Cerebellar cortex (tissue), 1 donor: ENCODE data around the gene RHEB.
"Not testable (repeated sequence)": the region's sequence is repeated elsewhere in the genome, so short reads cannot be mapped to it uniquely, and the experiment has no call there.

ENCODE experiments used
- DNase-seq: peaks from one replicate; pipeline ENCODE4 v3.0.0-alpha.2; 2015; ENCODE audit warnings: low spot score

Gene RHEB

DNA sequence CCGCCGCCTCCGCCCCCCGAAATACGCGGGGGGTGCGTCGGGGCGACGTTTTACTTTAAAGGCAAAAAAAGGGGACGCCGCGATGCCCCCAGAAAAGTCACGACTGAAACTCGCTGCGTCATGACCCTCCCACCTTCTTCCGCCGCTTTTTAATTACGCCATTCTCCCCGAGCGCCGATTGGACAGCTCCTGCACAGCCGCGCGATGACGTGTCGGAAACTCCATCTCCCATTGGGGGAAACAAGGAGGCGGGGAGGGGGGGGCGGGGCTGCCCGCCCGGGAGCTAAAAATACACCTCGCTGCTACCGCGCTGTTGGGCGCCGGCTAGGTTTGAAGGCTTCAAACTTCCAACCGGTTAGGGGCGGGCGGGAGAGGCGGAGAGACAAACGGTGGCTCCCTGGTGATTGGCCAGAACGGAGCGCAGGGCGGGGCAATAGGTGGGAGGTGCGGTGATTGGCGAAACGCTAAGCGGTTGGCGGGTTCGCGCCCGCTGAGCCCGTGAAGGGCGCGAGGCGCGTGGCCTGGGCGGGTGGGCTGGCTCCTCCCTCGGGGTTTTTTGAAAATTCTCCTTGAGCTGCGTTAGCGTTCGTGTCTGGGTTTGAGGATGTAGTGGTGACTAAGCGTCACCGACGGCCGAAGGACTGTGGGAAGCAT lies at the start of gene RHEB:
Gene RHEB, minus strand, starts transcription at position 131 of the 654 bp plus-strand sequence. CDS start 384 bp downstream, outside the sequence.
- DNase-seq: peak; percentile 99

- DNase-seq: no peak
These were observed 47.2 kb upstream of the RHEB start for GRCh38 chr7:151566897-151567320.

GRCh38 chr7:151565541-151565940 lies 45.8 kb upstream of the RHEB start:
- no peak for DNase-seq

DNA sequence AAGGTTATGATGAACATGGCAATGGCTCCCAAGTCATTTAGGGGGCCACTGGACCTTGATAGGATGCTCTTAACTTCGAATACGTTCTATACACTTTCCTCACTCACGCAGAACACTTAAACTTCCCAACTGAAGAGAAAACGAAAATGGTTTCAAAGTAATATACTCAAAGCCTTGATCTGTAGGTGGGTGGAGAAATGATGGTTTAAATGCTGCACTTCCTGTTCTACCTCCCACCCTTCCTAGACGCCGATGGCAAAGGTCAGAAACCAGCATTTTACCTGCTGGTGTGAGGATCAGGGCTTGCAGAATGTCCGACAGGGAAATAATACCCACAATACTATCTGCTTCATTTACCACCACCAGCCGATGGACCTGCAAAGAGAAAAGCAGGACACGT lies 40.5 kb upstream of the RHEB start:
- DNase-seq: no peak

DNA sequence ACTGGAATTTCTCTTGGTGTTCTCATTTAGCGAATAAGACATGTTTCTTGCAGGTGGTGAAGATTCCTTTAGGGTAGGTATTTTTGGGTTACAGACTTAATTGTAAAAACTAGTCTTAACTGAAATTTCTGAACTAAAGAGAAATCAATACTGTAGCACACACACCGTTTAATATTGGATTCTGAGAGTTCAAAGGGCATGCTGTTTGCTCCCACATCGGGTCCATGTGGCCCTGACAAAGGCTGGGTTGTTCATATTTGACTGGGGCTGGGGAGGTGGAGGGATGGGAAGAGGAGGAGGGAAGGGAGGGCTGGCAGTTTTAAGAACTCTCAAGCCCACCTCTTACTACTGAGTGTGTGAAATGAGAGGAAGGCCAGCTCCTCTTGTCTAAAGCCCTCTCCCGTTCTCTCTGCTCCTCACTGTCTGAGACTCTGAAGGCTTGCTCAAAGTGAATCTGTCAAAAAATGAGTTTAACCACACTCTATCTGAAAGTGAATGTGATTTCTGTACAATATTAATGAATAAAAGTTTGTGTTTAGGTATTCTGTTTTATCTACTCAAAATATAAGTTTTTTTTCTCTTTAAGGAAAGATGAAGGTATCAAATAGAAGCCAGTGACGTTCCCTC lies 40.0 kb upstream of the RHEB start:
- no peak for DNase-seq

- no peak for DNase-seq
These were observed 38.9 kb upstream of the RHEB start for GRCh38 chr7:151558575-151558974.

- DNase-seq: no peak
These were observed 36.9 kb upstream of the RHEB start for GRCh38 chr7:151556592-151556991.

GRCh38 chr7:151553356-151553755 lies 33.7 kb upstream of the RHEB start:
- DNase-seq: no peak

DNA sequence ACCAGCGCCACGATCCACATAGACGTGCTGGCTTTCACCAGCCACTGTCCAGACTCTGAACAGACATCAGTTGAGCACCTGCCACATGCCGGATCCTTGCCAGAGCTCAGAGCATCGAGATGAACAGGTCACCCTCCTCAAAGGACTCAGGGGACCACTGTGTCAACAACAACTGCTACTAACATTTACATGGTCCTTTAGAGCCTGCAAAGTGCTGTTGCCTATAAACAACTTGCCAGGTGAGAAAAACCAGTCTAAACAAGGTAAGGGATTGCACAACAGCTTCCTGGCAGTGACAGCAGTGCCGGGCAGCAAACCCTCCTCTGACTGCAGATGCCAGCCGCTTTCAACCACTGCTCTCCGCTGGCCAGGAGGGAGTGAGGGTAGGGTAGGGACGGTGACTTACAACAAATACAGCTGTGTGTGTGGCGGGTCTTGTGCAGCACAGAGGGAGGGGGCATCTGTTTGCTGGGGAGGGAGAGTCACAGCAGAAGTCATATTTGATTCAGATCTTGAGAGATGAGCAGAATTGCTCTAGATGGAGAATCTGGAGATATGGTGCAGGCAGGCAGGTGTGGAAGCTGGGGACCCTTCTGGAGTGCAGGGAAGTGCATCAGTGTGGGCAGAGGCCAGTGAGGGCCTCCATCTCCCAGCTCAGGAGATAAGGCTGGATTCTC lies 32.8 kb upstream of the RHEB start:
- no peak for DNase-seq

DNA sequence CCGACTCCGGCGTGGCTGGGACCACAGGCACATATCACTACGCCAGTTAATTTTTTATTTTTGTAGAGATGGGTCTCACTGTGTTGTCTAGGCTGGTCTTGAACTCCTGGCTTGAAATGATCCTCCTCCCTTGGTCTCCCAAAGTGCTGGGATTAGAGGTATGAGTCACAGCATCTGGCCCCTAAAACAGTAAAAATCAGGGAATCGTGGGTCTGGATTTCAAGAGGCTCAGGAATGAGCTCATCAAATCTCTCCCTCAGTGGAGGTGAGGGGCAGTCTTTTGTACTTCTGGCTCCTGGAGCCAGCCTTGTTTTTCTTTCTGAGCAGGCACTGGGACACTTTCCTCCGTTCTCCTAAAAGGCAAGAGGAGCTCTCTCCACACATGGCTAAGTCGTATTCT lies 32.1 kb upstream of the RHEB start:
- DNase-seq: no peak

DNA sequence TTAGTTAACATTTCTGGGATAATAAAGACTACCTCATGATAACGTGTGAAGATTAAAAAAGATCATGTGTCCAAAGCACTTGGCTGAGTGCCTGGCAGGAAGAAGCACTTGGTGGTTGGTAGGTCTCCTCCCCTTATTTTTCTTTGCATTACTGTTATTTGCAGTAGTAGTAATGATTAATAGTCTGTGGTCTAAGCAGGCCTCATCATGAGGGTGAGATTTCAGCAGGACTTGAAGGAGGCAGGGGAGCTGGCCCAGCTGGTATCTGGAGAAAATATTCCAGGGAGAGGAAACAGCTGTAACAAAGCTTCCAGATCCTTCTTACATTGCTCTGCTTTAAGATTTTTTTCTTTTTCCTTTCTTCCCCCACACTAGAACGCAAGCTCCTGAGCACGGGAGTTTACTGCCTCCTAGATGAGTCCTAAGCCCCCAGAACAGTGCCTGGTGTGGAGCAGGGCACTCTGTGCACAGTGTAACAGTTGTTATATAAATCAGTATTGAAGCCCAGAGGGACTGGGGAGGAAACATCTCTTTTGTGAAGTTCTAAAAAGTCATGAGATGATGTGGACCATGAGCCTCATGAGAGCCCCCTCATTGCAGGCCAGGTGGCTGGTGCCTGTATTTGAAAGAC lies 31.1 kb upstream of the RHEB start:
- no peak for DNase-seq

DNA sequence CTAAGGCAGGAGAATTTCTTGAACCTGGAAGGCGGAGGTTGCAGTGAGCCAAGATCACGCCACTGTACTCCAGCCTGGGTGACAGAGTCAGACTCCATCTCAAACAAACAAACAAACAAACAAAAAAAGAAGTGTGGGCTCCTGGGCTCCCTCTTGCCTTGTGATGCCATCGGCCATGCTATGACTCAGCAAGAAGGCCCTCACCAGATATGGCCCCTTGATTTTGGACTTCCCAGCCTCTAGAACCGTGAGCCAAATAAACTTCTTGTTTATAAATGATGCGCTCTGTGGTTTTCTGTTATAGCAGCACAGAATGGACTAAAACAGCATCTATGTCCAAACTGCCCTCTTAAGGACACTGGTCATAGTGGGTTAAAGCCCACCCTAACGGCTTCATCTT lies 29.9 kb upstream of the RHEB start:
- no peak for DNase-seq

- DNase-seq: no peak
These were observed 29.4 kb upstream of the RHEB start for GRCh38 chr7:151549083-151549482.

DNA sequence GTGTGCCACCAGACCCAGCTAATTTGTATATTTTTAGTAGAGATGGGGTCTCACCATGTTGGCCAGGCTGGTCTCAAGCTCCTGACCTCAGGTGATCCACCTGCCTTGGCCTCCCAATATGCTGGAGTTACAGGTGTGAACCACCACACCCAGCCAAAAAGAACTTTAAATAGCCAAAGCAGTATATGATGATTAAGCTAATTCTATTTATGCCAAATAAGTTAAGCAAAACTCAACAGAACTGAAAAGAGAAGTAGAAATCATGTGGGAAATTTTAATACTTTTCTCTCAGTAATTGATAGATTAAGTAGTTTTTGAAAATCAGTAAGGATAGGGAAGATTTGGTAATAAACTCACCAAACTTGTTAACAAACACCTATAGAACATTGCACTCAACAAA lies 24.5 kb upstream of the RHEB start:
- no peak for DNase-seq

GRCh38 chr7:151542606-151543130 lies 23.0 kb upstream of the RHEB start:
- DNase-seq: peak; percentile 66

DNA sequence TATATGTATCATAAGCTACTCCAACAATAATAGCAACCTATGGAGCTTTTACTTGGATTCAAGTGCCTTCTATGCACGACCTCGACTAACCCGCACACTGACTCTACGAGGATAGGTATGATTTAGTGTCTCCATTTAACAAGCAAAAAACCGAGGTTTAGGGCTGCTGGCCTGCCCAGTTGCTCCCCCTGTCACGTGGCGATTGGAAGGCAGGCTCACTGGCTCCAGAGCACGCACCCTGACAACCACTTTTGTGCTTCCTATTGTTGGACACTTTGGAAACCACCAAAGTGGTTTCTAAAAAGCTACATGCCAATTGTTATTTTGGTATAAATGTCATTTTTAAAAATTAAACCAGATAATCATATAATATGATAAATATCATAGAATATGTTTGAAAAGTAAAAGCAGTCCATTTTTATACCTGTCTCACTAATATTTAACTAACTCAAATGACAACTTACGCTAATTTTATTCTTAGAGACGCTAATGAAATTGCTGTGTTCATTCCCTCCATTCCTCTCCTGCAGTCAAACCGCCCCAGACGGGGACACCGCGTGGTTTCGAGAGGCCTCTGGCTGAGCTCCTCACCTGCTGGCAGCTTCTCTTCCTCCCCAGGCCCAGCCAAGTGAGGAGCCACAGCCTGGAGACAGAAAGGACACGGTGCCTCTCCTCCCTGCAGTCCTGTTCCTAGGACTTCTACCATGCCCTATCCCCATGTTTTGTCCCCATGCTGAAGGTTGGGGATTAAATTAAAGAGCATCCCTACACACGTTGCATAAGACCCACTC lies 22.2 kb upstream of the RHEB start:
- peak; percentile 70 for DNase-seq

GRCh38 chr7:151540146-151540545 lies 20.5 kb upstream of the RHEB start:
- no peak for DNase-seq

GRCh38 chr7:151539088-151539671 lies 19.5 kb upstream of the RHEB start:
- DNase-seq: peak; percentile 96

- peak; percentile 71 for DNase-seq
These were observed 18.3 kb upstream of the RHEB start for GRCh38 chr7:151537818-151538561.

DNA sequence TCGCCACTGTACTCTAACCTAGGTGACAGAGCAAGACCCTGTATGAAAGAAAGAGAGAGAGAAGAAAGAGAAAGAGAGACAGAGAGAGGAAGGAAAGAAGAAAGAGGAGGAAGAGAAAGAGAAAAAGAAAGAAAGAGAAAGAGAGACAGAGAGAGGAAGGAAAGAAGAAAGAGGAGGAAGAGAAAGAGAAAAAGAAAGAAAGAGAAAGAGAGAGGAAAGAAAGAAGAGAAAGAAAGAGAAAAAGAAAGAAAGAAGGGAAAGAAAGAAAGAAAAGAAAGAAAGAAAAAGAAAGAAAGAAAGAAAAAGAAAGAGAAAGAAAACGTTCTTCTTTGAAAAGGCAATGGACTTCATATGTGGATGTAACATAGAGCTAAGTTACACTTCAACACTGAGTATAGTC lies 16.5 kb upstream of the RHEB start:
- DNase-seq: not testable (repeated sequence)

DNA sequence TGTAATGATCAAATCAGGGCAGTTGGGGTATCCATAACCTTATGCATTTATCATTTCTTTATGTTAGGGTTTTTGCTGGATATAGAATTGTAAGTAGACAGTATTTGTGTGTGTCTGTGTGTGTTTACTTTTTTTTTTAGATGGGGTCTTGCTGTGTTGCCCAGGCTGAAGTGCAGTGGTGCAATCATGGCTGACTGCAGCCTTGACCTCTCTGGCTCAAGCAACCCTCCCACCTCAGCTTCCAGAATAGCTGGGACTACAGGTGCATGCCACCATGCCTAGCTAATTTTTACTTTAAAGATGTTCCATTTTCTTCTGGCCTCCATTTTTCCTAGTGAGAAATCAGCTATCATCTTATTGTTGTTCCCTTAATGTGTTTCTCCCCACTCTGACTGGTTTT lies 10.1 kb upstream of the RHEB start:
- no peak for DNase-seq
